Adrenal gland (tissue), 19 donors: ENCODE data around the gene TBX1. TPM values are rescaled to one million over a fixed set of nuclear protein-coding genes. Genes with fewer than 3 reads are reported as not detected.

Source experiments
- DNase-seq, 7 donors: peaks; one replicate each; pipeline ENCODE4 v3.0.0-alpha.2; 2019 to 2020
- H3K27ac ChIP-seq, 5 donors: fragments of 200-600 bp; sonication (generic) in 4 of 5; 1 replicate in 3 of 5; 2 replicates in 2 of 5; pipeline versions ENCODE4 v1.5.1 to v1.8.0; 2016 to 2020; ENCODE audit warnings: mild to moderate bottlenecking in 1 of 5
- H3K27me3 ChIP-seq: fragments of 200-600 bp; 2 replicates; pipeline ENCODE4 v1.8.0; 2021
- H3K36me3 ChIP-seq, 2 donors: fragments of 200-600 bp; replicated peaks in 1 of 2; 1 replicate in 1 of 2; 2 replicates in 1 of 2; pipeline versions ENCODE4 v1.5.1 to v1.8.0; 2018 to 2022
- H3K4me1 ChIP-seq, 2 donors: fragments of 200-600 bp; replicated peaks in 1 of 2; 1 replicate in 1 of 2; 2 replicates in 1 of 2; pipeline versions ENCODE4 v1.5.1 to v1.8.0; 2018 to 2021
- H3K4me3 ChIP-seq, 4 donors: fragments of 200-600 bp; sonication (generic) in 3 of 4; one replicate each; pipeline ENCODE4 v1.5.1; 2016 to 2018
- H3K9me3 ChIP-seq, 3 donors: fragments of 200-600 bp; sonication (generic) in 1 of 3; replicated peaks in 1 of 3; 1 replicate in 2 of 3; 2 replicates in 1 of 3; pipeline versions ENCODE4 v1.5.1 to v1.8.0; 2016 to 2021
- CTCF ChIP-seq, 6 experiments: fragments of 450-650 bp in 4 of 6; fragments of 200-600 bp in 2 of 6; sonication (generic) in 1 of 6; IDR thresholded peaks; 1 replicate in 5 of 6; 2 replicates in 1 of 6; pipeline versions ENCODE4 v1.5.1 to v1.8.0; 2016 to 2021; ENCODE audit warnings: antibody characterized with exemption in 6 of 6, mild to moderate bottlenecking in 2 of 6, moderate library complexity in 1 of 6
- POLR2A ChIP-seq, 2 donors: fragments of 450-650 bp; IDR thresholded peaks; one replicate each; pipeline ENCODE4 v1.6.1; 2017; ENCODE audit warnings: antibody characterized with exemption in 2 of 2, mild to moderate bottlenecking in 2 of 2, moderate library complexity in 1 of 2
- WGBS, 4 donors: extraction: QIAGEN DNeasy Blood & Tissue Kit in 2 of 4; methylation state at CpG; one replicate each; pipeline versions ENCODE4 v1.1.5 to v1.1.7; 2013 to 2017; 5-methylcytosine and 5-hydroxymethylcytosine counted together
- intact Hi-C, 2 donors: fragments of 100-400 bp; cut with DNase I; formaldehyde crosslinking; loops; one replicate each; pipeline versions ENCODE4 v1.14.1 to v1.15.0; 2022 to 2023
- long read RNA-seq, 10 donors: library from polyadenylated mRNA in 3 of 10; unstranded in 2 of 10; stranded (forward) in 1 of 10; transcript quantifications; one replicate each; pipeline ENCODE4 v2.0.0 and lab custom pipeline, GENCODE V29; 2021 to 2026
- polyA plus RNA-seq, 3 donors: library from polyadenylated mRNA; stranded (reverse); fragments of 200-250 nt in 2 of 3; fragments of 350-450 nt in 1 of 3; fragmentation: Illumina TruSeq in 1 of 3; extraction: RNeasy Lipid Tissue Mini Kit (QIAGEN cat#74804) in 1 of 3; gene quantifications; one replicate each; pipeline ENCODE4 v1.2.3, GENCODE V29; 2013 to 2014
- total RNA-seq, 9 donors: library from RNA; depleted of rRNA in 4 of 9; stranded (reverse); fragments of >200 nt in 4 of 9; fragments of 120-200 nt in 1 of 9; fragmentation: NEBNext Ultra II Directional in 1 of 9; extraction: Animal tissue kit (Norgen Biotek cat#: 25700) in 1 of 9; gene quantifications; one replicate each; pipeline versions ENCODE4 v1.1.0 to v1.2.4, GENCODE V29; 2013 to 2023
- donor health status: healthy with polysubstance abuse.
- donor health status: Bipolar disorder and iron deficiency.
- donor health status: DM: yes; HTN: yes; CAD: no.
- donor health status: DM: no; HTN: no; CAD: no.
- donor health status: DM: no; HTN: no; CAD: no.
- donor health status: DM: yes; HTN: yes; CAD: no.

Gene TBX1
- total RNA-seq: 10 to 100 TPM in 1 of 9 donors, 1 to 10 TPM in 3, under 1 TPM in 3, not detected in 2; 0.11 to 10.1 (median 1.1) TPM
- polyA plus RNA-seq: 1 to 10 TPM in 1 of 3 donors, under 1 TPM in 1, not detected in 1; 0.80 to 2.0 TPM
- long read RNA-seq, donor 1: 0 reads
- long read RNA-seq, donor 2: 0 reads
- long read RNA-seq, donor 3: 0 reads
- long read RNA-seq, donor 4: 0 reads
- long read RNA-seq, donor 5, partial matches to known transcripts: 1 of 2 reads
- long read RNA-seq, donor 5, other reads (novel, unspliced or antisense): 1 of 2 reads
- long read RNA-seq, donor 6: 0 reads
- long read RNA-seq, donor 7: 0 reads
- long read RNA-seq, donor 8: 0 reads
- long read RNA-seq, donor 9: 0 reads
- long read RNA-seq, donor 10: 0 reads

GRCh38 chr22:19760058-19760950 is at the start of gene TBX1:
TSS of gene TBX1 (plus strand) at chr22:19760778. CDS start at chr22:19760844, 66 bp downstream.
- no peaks in the 10 kb centered on the region for H3K36me3 ChIP-seq
- intact Hi-C loops: no loop called here
- TF ChIP-seq CTCF (IDR thresholded peaks at IDR 0.05) (no peak), POLR2A (IDR thresholded peaks at IDR 0.05) (no peak)
- 6 to 17% (median 12%) methylated on average over 26 to 72 of the region's 79 CpGs for WGBS, 4 donors
- no peak within 1 kb of the TSS for H3K4me3 ChIP-seq
- H3K4me1 ChIP-seq: peaks cover 5 to 8% of the 10 kb centered on the region in 2 donors
- H3K9me3 ChIP-seq: no peaks in the 10 kb centered on the region
- DNase-seq: no peak
- H3K27ac ChIP-seq: no peak within 1 kb of the TSS
- H3K27me3 ChIP-seq: peaks cover 78% of the 10 kb centered on the region

GRCh38 chr22:19713245-19713644 is 47.3 kb upstream of the TBX1 start:
- peaks cover 6 to 9% of the 10 kb centered on the region in 2 donors for H3K4me1 ChIP-seq
- 87 to 93% (median 92%) methylated on average over 11 to 13 of the region's 13 CpGs for WGBS, 4 donors

GRCh38 chr22:19713650-19714311 is 46.8 kb upstream of the TBX1 start:
- Histone ChIP-seq H3K27ac (no peak overlapping the region), H3K27me3 (no peaks in the 10 kb centered on the region), H3K9me3 (no peaks in the 10 kb centered on the region), H3K4me3 (peak overlapping the region in 1 of 4 donors; percentile 73), H3K4me1 (peaks cover 9 to 10% of the 10 kb centered on the region in 2 donors), H3K36me3 (no peaks in the 10 kb centered on the region)
- peak in 1 of 7 donors; percentile 21 for DNase-seq
- TF ChIP-seq POLR2A (IDR thresholded peaks at IDR 0.05) (no peak), CTCF (IDR thresholded peaks at IDR 0.05) (no peak)
- intact Hi-C loops: no loop called here
- 23 to 86% (median 53%) methylated on average over 6 to 38 of the region's 38 CpGs for WGBS, 4 donors

More at GRCh38 chr22:19713245-19713644, 47.3 kb upstream of the TBX1 start:
- Histone ChIP-seq H3K36me3 (no peaks in the 10 kb centered on the region), H3K4me3 (no peak overlapping the region), H3K27ac (no peak overlapping the region), H3K9me3 (no peaks in the 10 kb centered on the region), H3K27me3 (no peaks in the 10 kb centered on the region)
- TF ChIP-seq CTCF (IDR thresholded peaks at IDR 0.05) (no peak), POLR2A (IDR thresholded peaks at IDR 0.05) (no peak)
- peak in 1 of 7 donors; percentile 14 for DNase-seq
- intact Hi-C loops: no loop called here
